Aorta (tissue), 5 donors: ENCODE results near the gene DROSHA. TPM values are rescaled to one million over a fixed set of nuclear protein-coding genes. Genes with fewer than 3 reads are reported as not detected.
"Not testable (repeated sequence)": the region's sequence is repeated elsewhere in the genome, so short reads cannot be mapped to it uniquely, and the experiment has no call there.

Experiments
- ATAC-seq: fragments of 200-7000 bp; cut with Tn5 transposase; one replicate; pipeline ENCODE4 v1.9.1; 2022; ENCODE audit warnings: moderate library complexity; ENCODE audit not compliant: low FRiP score
- DNase-seq, 2 donors: peaks; one replicate each; pipeline ENCODE4 v3.0.0-alpha.2; 2020
- H3K27ac ChIP-seq, 2 donors: one replicate each; pipeline ENCODE4 v1.5.1; 2013; ENCODE audit warnings: low read length in 2 of 2, mild to moderate bottlenecking in 2 of 2, moderate library complexity in 2 of 2, control low read depth in 1 of 2, inconsistent platforms in 1 of 2, low read depth in 1 of 2
- H3K27me3 ChIP-seq, 2 donors: one replicate each; pipeline ENCODE4 v1.6.1; 2013; ENCODE audit warnings: control low read depth in 1 of 2, low read length in 1 of 2, mild to moderate bottlenecking in 1 of 2, moderate library complexity in 1 of 2; ENCODE audit not compliant: insufficient read depth in 2 of 2, control insufficient read depth in 1 of 2
- H3K36me3 ChIP-seq, 2 donors: one replicate each; pipeline ENCODE4 v1.6.1; 2013; ENCODE audit warnings: control low read depth in 1 of 2, low read length in 1 of 2, mild to moderate bottlenecking in 1 of 2; ENCODE audit not compliant: insufficient read depth in 2 of 2, control insufficient read depth in 1 of 2
- H3K4me1 ChIP-seq, 2 donors: one replicate each; pipeline ENCODE4 v1.6.1; 2013; ENCODE audit warnings: low read length in 2 of 2, control low read depth in 1 of 2, mild to moderate bottlenecking in 1 of 2, moderate library complexity in 1 of 2; ENCODE audit not compliant: insufficient read depth in 2 of 2, control insufficient read depth in 1 of 2
- H3K4me3 ChIP-seq, 2 donors: one replicate each; pipeline ENCODE4 v1.5.1; 2013; ENCODE audit warnings: low read length in 2 of 2, control low read depth in 1 of 2, mild to moderate bottlenecking in 1 of 2
- H3K9me3 ChIP-seq: one replicate; pipeline ENCODE4 v1.6.1; 2013; ENCODE audit warnings: mild to moderate bottlenecking, low read length; ENCODE audit not compliant: control insufficient read depth
- WGBS, 2 donors: extraction: QIAGEN DNeasy Blood & Tissue Kit; methylation state at CpG; one replicate each; pipeline ENCODE4 v1.1.7; 2013; 5-methylcytosine and 5-hydroxymethylcytosine counted together
- intact Hi-C, 2 donors: fragments of 100-400 bp; cut with DNase I; formaldehyde crosslinking; loops; one replicate each; pipeline versions ENCODE4 v1.14.2 to v1.15.0; 2022
- polyA plus RNA-seq, 2 donors: library from polyadenylated mRNA; stranded (reverse); fragments of 200-250 nt; gene quantifications; one replicate each; pipeline ENCODE4 v1.2.3, GENCODE V29; 2013
- total RNA-seq, 2 donors: library from RNA; stranded (reverse); fragmentation: NEBNext Ultra II Directional; extraction: Animal tissue kit (Norgen Biotek cat#: 25700); gene quantifications; one replicate each; pipeline ENCODE4 v1.2.1, GENCODE V29; 2021
- donor health status: healthy with polysubstance abuse.
- donor health status: Bipolar disorder and iron deficiency.
- donor health status: DM: no; HTN: no; CAD: no.
- donor health status: DM: no; HTN: no; CAD: no.
- donor health status: DM: yes; HTN: yes; CAD: no.

Gene DROSHA
- total and polyA plus RNA-seq, 4 donors, result 14.4 to 68.2 (median 47.9) TPM

- H3K4me3 ChIP-seq, H3K9me3 ChIP-seq, H3K4me1 ChIP-seq, H3K27ac ChIP-seq, DNase-seq, H3K36me3 ChIP-seq, intact Hi-C loops, ATAC-seq, H3K27me3 ChIP-seq: not testable (repeated sequence)
- WGBS, 2 donors, result 94 to 98% methylated on average over 3 of the region's 3 CpGs
These were observed 34.5 kb upstream of the DROSHA start for GRCh38 chr5:31566362-31566761.

GRCh38 chr5:31563216-31563615 lies 31.3 kb upstream of the DROSHA start:
- intact Hi-C loops, result no loop called here
- ATAC-seq (no peak), DNase-seq (no peak)
- peaks cover 0 to 3% of the 10 kb centered on the region in 2 donors for H3K4me1 ChIP-seq
- H3K27ac ChIP-seq, result no peak overlapping the region
- no peaks in the 10 kb centered on the region for H3K27me3 ChIP-seq
- no peaks in the 10 kb centered on the region for H3K9me3 ChIP-seq
- H3K4me3 ChIP-seq, result no peak overlapping the region
- H3K36me3 ChIP-seq, result no peaks in the 10 kb centered on the region
- WGBS, 2 donors, result 13 to 15% methylated on average over 4 of the region's 4 CpGs

- H3K36me3 ChIP-seq, result no peaks in the 10 kb centered on the region
- WGBS, 2 donors, result 63 to 82% methylated on average over 1 of the region's 1 CpG
- intact Hi-C loops, result no loop called here
These were observed 30.1 kb upstream of the DROSHA start for GRCh38 chr5:31561946-31562345.

GRCh38 chr5:31559942-31560341 lies 28.0 kb upstream of the DROSHA start:
- 91 to 93% methylated on average over 3 of the region's 3 CpGs for WGBS, 2 donors
- intact Hi-C loops, result no loop called here
- no peak for ATAC-seq
- Histone ChIP-seq H3K4me1 (peaks cover 0 to 3% of the 10 kb centered on the region in 2 donors), H3K4me3 (no peak overlapping the region), H3K27me3 (no peaks in the 10 kb centered on the region), H3K27ac (no peak overlapping the region), H3K9me3 (no peaks in the 10 kb centered on the region), H3K36me3 (peaks cover 0 to 1% of the 10 kb centered on the region in 2 donors)
- no peak for DNase-seq

More at GRCh38 chr5:31561946-31562345, 30.1 kb upstream of the DROSHA start:
- Histone ChIP-seq H3K27me3 (no peaks in the 10 kb centered on the region), H3K4me3 (no peak overlapping the region), H3K9me3 (no peaks in the 10 kb centered on the region), H3K27ac (no peak overlapping the region), H3K4me1 (peaks cover 0 to 3% of the 10 kb centered on the region in 2 donors)
- DNase-seq, result no peak
- no peak for ATAC-seq

- Histone ChIP-seq H3K27ac (no peak overlapping the region), H3K36me3 (peaks cover 0 to 4% of the 10 kb centered on the region in 2 donors), H3K4me1 (no peaks in the 10 kb centered on the region), H3K27me3 (no peaks in the 10 kb centered on the region), H3K4me3 (no peak overlapping the region), H3K9me3 (no peaks in the 10 kb centered on the region)
- 59 to 79% methylated on average over 3 of the region's 3 CpGs for WGBS, 2 donors
- intact Hi-C loops, result no loop called here
- DNase-seq, result no peak
- no peak for ATAC-seq
These were observed 24.6 kb upstream of the DROSHA start for GRCh38 chr5:31556461-31556860.

- WGBS, 2 donors, result 95 to 98% methylated on average over 1 of the region's 1 CpG
- Histone ChIP-seq H3K27me3 (no peaks in the 10 kb centered on the region), H3K4me3 (no peak overlapping the region), H3K4me1 (no peaks in the 10 kb centered on the region), H3K9me3 (no peaks in the 10 kb centered on the region), H3K36me3 (peaks cover 0 to 4% of the 10 kb centered on the region in 2 donors), H3K27ac (no peak overlapping the region)
- ATAC-seq (no peak), DNase-seq (no peak)
- intact Hi-C loops, result no loop called here
These were observed 22.7 kb upstream of the DROSHA start for GRCh38 chr5:31554552-31554951.

GRCh38 chr5:31553863-31554262 lies 22.0 kb upstream of the DROSHA start:
- H3K36me3 ChIP-seq, result peaks cover 0 to 4% of the 10 kb centered on the region in 2 donors

GRCh38 chr5:31551878-31552277 lies 20.0 kb upstream of the DROSHA start:
- DNase-seq (no peak), ATAC-seq (no peak)
- intact Hi-C loops, result no loop called here
- Histone ChIP-seq H3K36me3 (peaks cover 3 to 10% of the 10 kb centered on the region in 2 donors), H3K9me3 (no peaks in the 10 kb centered on the region), H3K4me1 (no peaks in the 10 kb centered on the region), H3K27me3 (no peaks in the 10 kb centered on the region), H3K27ac (no peak overlapping the region), H3K4me3 (no peak overlapping the region)
- 93% methylated on average over 3 of the region's 3 CpGs for WGBS, 2 donors

More at GRCh38 chr5:31553863-31554262, 22.0 kb upstream of the DROSHA start:
- Histone ChIP-seq H3K27me3 (no peaks in the 10 kb centered on the region), H3K9me3 (no peaks in the 10 kb centered on the region), H3K4me1 (no peaks in the 10 kb centered on the region), H3K27ac (no peak overlapping the region), H3K4me3 (no peak overlapping the region)
- intact Hi-C loops, result no loop called here
- DNase-seq (no peak), ATAC-seq (no peak)

- H3K9me3 ChIP-seq, H3K36me3 ChIP-seq, DNase-seq, intact Hi-C loops, H3K4me3 ChIP-seq, H3K27ac ChIP-seq, H3K27me3 ChIP-seq, ATAC-seq, H3K4me1 ChIP-seq: not testable (repeated sequence)
- WGBS, 2 donors, result 95 to 99% methylated on average over 2 of the region's 2 CpGs
These were observed 17.2 kb upstream of the DROSHA start for GRCh38 chr5:31549114-31549513.
